NCI-H2029 (cell line): ENCODE measurements around the gene IFIH1.

Source experiments
- DNase-seq: peaks from one replicate; lab custom pipeline; 2025; lab: John Stamatoyannopoulos, UW

IFIH1 gene

DNA sequence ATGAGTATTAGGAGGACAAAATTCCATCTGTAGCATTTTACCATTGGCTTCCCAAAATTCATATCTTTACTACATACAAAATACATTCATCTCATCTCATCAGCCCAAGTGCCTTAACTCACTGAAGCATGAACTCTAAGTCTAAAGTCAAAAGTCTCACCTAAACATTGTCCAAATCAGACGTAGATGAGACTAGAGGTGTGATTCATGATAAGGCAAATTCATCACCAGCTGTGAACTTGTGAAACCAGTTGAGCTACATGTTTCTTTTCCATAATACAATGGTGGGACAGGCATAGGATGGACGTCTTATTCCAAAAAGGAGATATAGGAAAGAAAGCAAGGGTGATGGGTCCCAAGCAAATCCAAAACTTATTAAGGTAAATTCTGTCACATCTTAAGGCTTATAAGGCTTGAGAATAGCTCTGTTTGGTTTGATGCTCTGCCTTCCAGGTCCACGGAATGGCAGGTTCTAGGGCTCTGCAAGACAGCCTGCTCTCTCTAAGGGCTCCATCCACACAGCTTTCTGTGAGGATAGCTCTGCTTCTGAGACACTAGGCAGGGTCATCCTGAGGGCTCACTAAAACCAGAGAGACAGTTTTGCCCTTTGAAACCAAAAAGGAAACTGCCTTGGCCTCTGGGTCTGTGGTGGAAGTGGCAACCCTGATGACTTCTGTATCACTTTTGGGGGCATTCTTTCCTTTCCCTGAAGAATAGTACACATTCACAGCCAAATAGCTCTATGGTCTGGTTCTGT lies 9.6 kb downstream of the IFIH1 start:
- DNase-seq: no peak

DNA sequence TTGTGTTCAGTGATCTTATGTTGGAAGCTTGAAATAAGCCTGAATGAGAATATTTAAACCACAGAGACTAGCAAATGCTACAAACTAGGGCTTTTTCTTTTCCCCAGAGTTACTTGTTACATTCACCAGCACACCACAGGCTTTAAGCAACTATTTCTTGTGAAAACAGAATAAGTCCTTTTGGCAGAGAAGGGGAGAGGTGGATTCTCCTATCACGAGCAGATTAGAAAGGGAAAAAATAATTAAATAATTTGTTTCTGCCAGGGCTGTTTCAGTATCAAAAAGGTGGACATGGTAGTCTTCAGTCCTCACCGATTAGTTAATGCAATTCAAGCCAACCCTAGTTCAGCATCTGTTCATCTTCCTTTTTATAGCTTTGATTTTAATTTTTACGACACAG lies 12.6 kb downstream of the IFIH1 start:
- DNase-seq: no peak

DNA sequence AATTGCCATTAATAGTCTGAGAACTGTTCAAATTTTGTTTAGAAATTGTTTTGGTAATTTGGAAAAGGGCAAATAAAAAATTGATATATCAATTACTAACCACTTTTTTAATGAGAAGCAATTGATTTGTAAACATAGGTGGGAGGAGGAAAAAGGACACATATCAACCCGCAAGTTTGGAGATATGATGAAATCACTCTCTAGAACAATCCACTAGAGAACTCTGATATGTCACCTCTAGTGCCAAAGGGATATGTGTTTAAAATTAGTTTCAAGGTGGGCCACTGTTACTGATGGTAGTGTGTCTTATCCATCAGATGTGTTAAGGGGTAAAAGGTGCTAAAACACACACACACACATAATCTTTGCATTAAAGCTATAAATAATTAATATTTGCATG lies 16.6 kb downstream of the IFIH1 start:
- DNase-seq: no peak

DNA sequence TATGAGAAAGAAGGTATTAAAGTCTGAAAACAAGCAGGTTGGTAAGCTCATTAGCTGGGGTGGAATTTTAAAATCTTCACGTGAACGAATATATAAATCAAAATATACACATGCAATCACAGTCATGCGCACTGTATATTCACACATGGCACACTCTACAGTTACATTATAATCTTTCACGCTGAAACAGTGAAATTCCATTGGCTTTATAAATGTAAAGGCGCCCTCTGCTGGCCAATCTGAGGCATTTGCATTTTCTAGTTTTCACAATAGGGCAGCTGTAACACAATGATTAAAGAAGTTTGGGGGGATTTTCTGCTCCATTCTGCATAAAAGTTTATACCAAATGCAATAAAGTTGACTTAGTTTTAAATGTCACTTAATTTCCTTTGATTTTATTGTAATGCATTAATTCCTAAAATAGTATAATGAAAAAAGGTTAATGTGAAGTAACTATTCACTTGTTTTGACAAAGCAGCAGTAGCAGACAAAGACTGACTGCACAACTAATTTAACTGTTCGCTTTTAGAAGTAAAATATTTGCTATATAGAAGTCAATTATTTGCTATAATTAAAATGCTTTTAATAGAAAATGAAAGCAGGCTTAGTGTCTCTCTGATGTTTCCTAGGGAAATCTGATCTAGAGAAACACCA lies 17.2 kb downstream of the IFIH1 start:
- peak; percentile 44 for DNase-seq

DNA sequence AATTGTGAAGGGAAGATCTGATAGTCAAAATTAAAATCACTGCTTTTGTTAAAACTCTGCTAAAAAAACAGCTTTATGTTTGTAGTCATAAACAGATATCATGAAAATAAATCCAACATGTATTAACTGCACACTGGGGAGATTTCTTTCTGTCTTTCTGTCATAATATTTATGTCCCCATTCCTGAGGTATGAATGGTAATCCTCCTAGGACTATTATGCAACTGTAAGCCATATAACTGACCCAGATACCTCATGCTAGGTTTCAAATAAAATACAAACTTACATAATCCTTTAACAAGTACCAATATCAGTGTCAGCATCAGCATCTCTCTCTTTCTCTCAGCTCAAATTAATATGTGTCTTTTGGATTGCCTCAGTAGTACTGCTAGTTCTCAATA lies 18.2 kb downstream of the IFIH1 start:
- DNase-seq: no peak

DNA sequence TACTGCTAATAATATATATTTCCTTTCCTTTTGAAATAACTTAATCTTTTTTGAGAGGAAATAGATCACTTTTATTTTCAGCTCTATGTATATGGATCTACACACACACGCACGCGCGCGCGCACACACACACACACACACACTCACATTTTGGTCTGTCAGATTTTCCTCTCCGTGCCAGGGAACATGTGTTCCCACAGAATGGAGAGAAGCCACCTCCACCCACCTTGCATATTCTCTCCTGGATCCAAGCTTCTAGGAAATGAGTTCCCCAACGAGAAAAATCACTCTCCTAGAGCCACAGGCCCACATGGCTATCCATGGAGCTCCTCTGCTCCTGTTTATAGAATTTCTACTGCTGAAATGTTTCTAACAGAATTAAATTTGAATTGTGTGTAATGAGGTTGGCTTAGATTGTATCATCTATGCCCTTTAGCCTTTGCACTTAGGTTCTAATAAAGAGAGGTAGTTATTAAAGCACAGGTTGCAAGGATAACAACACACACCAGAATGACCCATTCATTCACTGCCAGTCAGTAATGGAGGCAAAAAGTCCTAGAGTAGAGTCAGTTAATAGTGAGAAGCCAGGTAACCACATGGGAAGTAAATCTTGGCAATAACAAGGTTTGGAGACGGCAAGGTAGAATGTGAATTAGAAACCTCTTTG lies 19.7 kb downstream of the IFIH1 start:
- no peak for DNase-seq

DNA sequence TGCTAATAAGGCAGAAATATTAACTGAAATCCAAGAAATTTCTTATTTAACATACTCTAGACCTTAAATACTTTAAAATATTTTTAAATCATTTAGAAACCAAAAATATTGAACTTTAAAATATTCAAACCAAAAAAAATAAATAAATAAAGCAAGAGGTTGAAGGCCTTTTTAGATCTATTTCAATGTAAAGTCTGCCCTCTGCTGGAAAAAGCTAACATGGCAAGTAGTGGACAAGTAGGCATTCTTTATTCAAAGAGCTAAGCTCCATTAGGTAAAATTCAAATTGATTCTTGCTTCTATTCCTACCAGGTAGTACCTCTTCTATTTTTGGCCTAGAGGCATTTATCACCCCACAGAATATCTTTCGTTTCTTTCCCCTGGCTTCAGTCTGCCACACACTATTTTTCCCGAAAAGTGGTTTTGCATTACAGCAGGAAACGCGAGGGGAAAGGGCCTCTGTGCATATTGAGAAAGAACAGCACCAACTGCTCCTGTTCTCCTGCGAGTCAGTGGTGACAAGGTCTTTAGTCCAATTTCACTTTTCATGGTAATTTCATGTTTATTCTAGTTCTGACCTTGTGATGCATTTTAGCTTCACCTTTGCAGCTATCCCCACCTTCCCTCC lies 20.4 kb downstream of the IFIH1 start:
- peak; percentile 68 for DNase-seq

DNA sequence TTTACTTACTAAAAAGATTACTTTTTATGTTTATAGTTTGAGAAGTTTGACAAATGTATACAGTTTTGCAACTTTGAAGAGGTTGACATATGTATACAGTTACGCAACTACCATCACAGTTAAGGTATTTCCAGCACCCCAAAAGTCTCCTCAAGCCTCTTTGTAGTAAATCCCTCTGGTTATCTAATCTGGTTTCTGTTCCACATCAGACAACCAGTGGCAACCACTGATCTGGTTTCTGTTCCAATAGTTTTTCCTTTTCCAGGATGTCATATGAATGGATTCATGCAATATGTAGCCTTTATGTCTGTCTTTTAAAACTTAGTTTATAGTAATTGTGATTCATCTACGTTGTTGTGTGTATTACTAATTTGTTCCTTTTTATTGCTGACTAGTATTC lies 23.5 kb downstream of the IFIH1 start:
- DNase-seq: no peak

DNA sequence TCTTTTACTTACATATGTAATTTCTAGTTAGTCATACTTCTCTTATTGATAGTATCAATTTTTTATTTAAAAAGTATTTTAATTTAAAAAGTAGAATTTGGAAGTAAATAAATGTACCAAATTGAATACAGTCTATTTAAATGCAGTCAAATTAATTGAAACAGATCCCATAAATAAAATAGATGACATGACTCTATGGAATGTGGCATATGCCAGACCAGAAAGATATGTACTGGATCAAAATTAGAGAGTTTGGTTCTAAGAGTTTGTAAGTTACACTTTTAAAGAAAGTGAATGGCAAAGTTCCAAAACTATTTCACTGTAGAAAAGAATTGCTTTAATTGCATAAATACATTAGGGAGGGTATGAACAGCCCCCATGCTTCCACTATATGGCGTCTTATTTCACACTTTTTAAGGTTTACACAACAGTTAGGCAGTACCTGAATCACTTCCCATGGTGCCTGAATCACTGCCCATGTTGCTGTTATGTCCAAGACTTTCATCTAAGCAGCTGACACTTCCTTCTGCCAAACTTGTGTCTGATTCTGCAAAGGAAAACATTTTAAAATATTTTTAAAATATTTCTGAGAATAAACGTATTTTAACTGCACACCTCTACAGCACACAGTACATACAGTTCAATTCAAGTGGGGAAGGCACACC lies 25.2 kb downstream of the IFIH1 start:
- no peak for DNase-seq

DNA sequence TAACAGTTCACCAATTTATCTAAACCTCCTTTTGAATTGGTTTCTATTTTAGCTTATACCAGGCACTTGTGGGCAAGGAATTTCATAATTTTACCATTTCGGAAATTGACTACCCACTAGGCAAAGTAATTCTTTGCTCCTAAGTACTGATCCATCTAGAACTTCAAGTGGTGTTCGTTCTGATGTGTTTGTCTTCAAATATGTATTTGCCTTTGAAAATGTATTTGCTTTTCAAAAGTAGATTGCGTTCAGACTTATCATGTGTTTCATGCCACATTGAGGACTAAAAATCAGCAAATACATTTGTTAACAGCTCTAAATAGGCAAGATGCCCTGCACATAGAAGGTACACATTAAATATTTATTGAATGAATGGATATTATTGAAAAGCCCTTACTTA lies 26.7 kb downstream of the IFIH1 start:
- DNase-seq: no peak

DNA sequence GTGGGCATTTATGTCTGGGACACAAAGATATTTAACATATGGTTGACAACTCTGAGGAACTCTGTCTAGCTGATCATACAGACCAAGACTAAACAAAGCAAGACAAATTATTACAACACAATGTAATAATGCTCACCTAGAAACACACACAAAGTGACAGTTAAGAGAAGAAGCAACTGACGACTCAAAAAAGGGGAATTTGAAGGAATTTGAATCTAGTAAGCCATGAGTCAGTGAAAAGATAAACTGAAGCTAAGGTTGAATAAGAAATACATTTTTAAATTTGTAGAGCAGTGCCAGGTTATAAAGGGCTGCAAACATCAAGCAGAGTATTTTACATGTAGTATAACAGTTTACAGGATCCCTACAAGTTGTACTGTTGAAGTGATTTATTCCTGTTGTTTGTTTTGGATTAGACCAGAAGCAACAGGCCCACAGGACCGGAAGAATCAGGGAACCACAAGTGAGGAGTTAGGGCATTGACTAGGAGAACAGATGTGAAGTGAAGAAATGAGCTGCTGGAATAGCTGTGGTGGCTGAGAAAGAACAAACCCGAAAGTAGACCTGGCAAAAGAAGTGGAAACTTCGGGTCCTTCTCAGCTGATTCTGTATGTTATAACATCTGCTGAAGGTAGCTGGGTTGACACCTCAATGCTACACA lies 35.6 kb downstream of the IFIH1 start:
- no peak for DNase-seq

DNA sequence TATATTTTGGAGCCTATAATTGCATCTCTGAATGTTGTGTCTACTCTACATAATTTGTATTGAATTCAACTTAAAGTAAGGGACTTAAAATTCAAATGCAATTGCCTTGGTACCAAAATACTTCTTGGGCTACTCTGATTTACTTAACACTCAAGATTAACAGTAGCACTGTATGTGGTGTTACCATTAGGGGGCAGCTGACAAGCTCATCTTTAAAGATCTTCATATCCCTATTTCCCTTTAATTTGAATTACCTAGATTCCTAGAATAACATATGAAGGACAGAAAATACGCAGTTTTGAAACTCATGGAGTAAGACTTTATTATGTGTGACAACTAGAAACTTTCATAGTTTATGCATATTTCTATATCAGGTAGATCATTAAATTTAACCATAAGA lies 37.8 kb downstream of the IFIH1 start:
- DNase-seq: no peak

DNA sequence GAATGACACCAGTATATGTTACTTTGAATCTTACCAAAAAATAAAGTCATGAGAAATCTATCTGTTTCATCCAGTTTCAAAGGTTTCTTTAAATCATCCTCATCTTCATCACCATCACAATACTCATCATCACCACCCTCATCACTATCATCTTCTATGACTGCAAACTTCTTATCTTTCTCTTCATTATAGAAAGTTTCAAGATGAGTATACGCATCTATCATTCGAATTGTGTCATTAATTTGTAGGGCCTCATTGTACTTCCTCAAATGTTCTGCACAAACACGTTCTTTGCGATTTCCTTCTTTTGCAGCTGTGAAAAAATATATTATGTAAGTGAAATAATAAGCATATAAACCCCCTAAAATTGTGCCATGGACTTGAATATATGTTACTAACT lies 41.1 kb downstream of the IFIH1 start:
- DNase-seq: no peak

DNA sequence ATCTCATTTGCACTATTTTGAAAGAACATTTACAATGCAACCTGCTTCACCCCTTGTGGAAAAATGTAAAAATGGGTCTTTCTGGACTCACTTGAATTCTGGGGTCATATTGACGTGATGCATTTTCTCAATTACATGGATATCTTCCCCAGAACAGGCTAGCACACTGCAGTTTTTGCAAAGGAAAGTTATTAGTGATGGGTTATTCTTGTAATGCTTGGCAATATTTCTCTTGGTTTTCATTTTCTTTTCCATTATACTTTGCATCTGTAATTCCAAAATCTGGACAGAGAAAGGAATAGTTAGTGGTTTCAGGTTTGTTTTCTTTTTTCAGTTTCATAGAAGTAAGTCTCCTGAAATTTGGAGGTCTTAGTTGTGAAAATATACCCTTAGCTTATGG lies 50.5 kb downstream of the IFIH1 start:
- no peak for DNase-seq

DNA sequence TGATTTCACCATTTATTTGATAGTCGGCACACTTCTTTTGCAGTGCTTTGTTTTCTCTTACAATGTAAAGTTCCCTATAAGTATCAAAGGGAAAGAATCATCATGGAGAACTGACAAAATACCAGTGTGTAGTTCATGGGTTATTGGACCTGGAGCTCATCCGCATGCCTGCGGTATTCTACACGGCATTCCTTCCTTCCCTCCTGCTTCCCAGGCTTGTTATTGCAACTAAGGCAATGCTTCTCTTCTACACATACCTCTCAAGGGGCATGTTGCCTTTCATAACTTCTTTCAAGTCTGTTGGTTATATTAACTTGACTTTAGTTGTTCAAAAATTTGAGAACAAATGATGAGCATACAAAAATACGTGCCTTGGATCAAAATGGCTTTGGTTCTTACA lies 51.0 kb downstream of the IFIH1 start:
- DNase-seq: no peak

DNA sequence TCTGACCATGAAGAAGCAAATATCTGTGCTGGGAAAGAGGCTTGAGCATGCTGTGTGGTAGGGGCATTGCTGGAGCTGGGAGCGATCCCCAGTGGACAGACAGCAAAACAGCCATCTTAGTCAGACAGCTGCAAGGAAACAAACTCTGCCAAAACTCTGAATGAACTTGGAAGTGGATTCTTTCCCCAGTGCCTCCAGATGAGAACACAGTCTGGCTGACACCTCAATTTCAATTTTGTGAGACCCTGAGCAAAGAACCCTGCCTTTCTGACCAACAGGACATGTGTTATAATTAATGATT lies 52.1 kb downstream of the IFIH1 start:
- DNase-seq: no peak

DNA sequence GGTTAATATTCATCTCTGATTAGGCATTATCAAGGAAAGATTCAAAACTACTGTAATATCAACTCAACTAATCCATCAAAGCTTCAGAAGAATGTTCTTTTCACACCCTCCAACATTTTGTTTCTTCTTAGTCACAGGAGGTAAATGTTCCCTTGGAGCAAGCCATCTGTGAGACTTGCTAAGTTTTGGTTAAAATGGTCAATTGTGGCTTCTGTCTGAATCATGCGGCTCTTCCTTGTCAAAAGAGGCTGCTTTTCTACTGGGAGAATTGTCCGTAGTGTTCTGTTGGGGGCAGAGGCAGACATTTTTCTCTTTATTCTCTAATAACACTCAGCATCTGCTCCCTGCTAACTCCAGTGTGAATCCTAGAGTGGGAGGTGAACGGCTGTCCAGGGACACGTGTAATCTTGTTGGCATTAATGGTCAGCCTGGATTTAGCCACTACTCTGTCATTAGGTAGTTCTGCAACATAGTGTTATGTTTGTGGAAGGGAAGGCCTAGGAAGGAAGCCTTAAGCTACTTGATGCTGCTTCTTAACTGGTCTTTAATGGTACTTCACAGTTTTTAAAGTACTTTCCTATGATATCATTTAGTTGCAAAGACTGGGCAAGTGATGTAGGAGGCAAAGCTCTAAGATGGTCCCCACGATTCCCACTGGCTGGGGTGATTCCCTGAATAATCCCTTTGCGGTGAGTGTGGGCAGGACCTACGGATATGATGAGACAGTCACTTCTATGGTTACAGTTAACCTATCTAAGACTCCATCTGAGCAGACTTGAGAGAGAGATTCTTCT lies 52.6 kb downstream of the IFIH1 start:
- no peak for DNase-seq

DNA sequence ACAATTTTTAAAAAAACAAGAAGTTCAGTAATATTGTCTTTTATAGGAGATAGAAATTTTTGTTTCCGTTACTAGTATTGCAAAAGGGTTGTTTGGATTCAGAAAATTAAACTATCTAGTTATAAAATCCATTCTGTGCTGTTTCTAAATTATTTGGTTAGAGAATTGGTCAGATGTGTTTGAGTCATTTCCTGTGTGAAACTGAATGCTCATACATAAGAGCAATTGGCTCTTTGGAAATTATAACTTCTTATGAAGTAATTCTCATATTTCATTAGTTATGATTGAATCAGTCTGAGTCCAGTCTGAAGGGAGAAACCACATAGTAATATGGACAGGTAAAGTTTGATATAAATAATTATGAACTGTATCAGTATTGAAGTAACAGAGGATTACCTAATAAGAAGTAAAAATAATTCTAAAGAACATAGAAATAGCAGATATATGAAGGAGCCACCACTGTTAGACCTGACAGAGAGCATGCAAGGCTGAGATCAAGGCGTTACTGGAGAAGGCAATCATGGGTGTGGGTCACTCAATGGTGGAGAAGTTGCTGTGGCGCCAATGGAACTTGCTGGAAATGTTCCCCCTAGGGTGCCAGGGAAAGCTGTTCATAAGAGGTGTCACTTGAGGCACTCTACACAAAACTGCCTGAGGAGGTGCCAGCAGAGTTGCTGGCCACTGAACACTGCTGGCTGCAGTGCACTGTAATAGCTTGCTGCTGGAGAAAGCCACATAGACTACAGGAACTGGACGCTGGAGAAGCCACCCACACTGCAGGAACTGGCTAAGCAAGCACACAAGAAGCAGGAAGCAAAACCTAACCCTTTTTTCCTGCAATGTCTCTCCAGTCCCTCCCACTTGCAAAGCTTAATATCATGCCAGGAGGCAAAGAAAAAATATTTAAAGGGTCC lies 57.2 kb downstream of the IFIH1 start:
- peak; percentile 21 for DNase-seq

DNA sequence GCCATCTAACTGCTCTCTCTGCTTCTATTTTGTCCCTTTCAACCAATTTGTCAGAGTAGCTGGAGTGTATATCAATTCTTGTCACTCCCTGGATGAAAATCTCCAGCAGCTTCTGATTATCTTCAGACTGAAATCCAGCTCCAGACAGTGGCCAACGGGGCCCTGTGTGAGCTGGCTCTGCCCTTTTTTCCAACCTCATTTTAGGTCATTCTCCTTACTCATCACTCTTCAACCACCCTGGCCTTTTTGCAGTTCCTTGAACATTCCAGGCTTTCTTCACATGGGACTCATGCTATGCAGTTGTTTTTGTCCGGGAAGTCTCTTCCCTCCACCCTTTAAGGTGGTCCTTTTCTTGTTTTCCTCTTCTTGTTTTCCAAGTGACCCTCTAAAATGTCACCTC lies 59.8 kb downstream of the IFIH1 start:
- DNase-seq: no peak

DNA sequence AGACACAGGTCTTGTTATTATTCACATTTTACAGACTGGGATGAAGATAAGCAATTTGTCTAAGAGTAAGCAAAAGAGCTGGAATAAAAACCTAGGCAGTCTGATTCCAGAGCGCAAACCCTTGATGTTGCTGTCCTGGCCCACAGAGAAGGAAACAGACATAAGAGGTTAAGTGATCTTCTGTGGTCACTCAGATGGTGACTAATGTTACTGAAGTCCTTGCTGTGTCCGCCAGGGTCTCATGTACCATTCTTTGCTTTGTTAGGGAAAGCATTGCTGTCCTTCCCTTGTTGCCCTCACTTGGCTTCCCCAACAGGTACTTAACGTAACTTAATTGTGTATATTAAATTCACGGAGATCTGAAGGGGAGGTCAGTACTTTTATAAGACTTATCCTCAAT lies 60.3 kb downstream of the IFIH1 start:
- DNase-seq: no peak
